GM12878 (cell line): ENCODE results near the gene OPN1LW. TPM values are rescaled to one million over a fixed set of nuclear protein-coding genes. Genes with fewer than 3 reads are reported as not detected.

Experiments used
- ATAC-seq: fragments of 200-7000 bp; cut with Tn5 transposase; 3 replicates; pipeline ENCODE4 v1.9.1; 2020; ENCODE audit warnings: mild to moderate bottlenecking, moderate library complexity
- BruUV-seq: library from RNA; stranded (reverse); fragments of 400-500 nt; replicated peaks from 2 replicates; lab custom pipeline; 2021; lab: Mats Ljungman, UMichigan
- CTCF ChIA-PET: fragments of 300-600 bp; sonication (Branson Sonifier 250); formaldehyde crosslinking; extraction: SDS; loops from one replicate; lab custom pipeline; 2021; ENCODE audit warnings: inconsistent platforms; lab: Yijun Ruan, JAX
- POLR2A ChIA-PET: fragments of 350-600 bp; formaldehyde crosslinking; extraction: SDS; loops from one replicate; lab custom pipeline; 2021; ENCODE audit warnings: inconsistent platforms; lab: Charles Lee
- RAD21 ChIA-PET: fragments of 300-600 bp; sonication (Branson Sonifier 250); formaldehyde crosslinking; loops from one replicate; lab custom pipeline; 2023; ENCODE audit warnings: antibody characterized with exemption; ENCODE audit not compliant: unreplicated experiment; lab: Charles Lee
- SMC1A ChIA-PET: fragments of 300-600 bp; sonication (Branson Sonifier 250); formaldehyde crosslinking; loops from one replicate; lab custom pipeline; 2023; ENCODE audit not compliant: unreplicated experiment, uncharacterized antibody; lab: Charles Lee
- DNase-seq: peaks from one replicate; pipeline ENCODE4 v3.0.0-alpha.2; 2011; ENCODE audit warnings: low read depth, low spot score
- FAIRE-seq: peaks from 3 replicates; lab custom pipeline; 2011; peaks lifted over from hg19 to GRCh38; lab: Jason Lieb, UNC
- H2AFZ ChIP-seq: 2 replicates; pipeline ENCODE4 v1.6.0; 2011; ENCODE audit warnings: low read depth, low read length, control low read depth; ENCODE audit not compliant: control insufficient read depth
- H3K27ac ChIP-seq: 2 replicates; pipeline ENCODE4 v1.5.1; 2011; ENCODE audit warnings: control low read depth; ENCODE audit not compliant: control insufficient read depth, insufficient read depth
- H3K27me3 ChIP-seq, 2 experiments: replicated peaks in 1 of 2; 2 replicates each; pipeline versions ENCODE4 v1.6.0 to v1.6.1; 2011; ENCODE audit warnings: low read length in 1 of 2; ENCODE audit not compliant: control insufficient read depth in 2 of 2, insufficient read depth in 2 of 2
- H3K36me3 ChIP-seq, 2 experiments: 2 replicates each; pipeline ENCODE4 v1.5.1; 2011; ENCODE audit warnings: low read length in 1 of 2; ENCODE audit not compliant: control insufficient read depth in 2 of 2, insufficient read depth in 2 of 2
- H3K4me1 ChIP-seq: 2 replicates; pipeline ENCODE4 v1.6.1; 2011; ENCODE audit warnings: mild to moderate bottlenecking, low read length, moderate library complexity, mixed read lengths; ENCODE audit not compliant: control insufficient read depth, insufficient read depth
- H3K4me2 ChIP-seq: 2 replicates; pipeline ENCODE4 v1.6.0; 2011; ENCODE audit warnings: control low read depth; ENCODE audit not compliant: control insufficient read depth, insufficient read depth
- H3K4me3 ChIP-seq: fragments of 200-600 bp; sonication (generic); 2 replicates; pipeline ENCODE4 v1.5.1; 2016
- H3K79me2 ChIP-seq: 2 replicates; pipeline ENCODE4 v1.6.0; 2011; ENCODE audit warnings: low read length; ENCODE audit not compliant: control insufficient read depth, insufficient read depth
- H3K9ac ChIP-seq: 2 replicates; pipeline ENCODE4 v1.8.0; 2011; ENCODE audit warnings: low read length, control low read depth, mixed read lengths; ENCODE audit not compliant: control insufficient read depth, insufficient read depth
- H3K9me3 ChIP-seq: replicated peaks from 3 replicates; pipeline ENCODE4 v1.5.1; 2011; ENCODE audit warnings: mild to moderate bottlenecking, low read length; ENCODE audit not compliant: control insufficient read depth, insufficient read depth
- H4K20me1 ChIP-seq: 2 replicates; pipeline ENCODE4 v1.6.0; 2011; ENCODE audit not compliant: control insufficient read depth, insufficient read depth
- ATF3 ChIP-seq: IDR thresholded peaks from 2 replicates; pipeline ENCODE4 v1.6.1; 2011; ENCODE audit warnings: low read depth, mild to moderate bottlenecking, low read length, moderate library complexity, borderline replicate concordance; ENCODE audit errors: extremely low read depth
- EZH2 ChIP-seq: IDR thresholded peaks from 2 replicates; pipeline ENCODE4 v1.6.1; 2012; ENCODE audit warnings: low read depth, mild to moderate bottlenecking, control low read depth, inconsistent platforms, low read length, borderline replicate concordance; ENCODE audit not compliant: control insufficient read depth
- FOXK2 ChIP-seq: fragments of 450-650 bp; IDR thresholded peaks from 2 replicates; pipeline ENCODE4 v1.6.1; 2017; ENCODE audit warnings: mild to moderate bottlenecking, moderate library complexity
- IKZF2 ChIP-seq, 2 experiments: fragments of 450-650 bp; IDR thresholded peaks; 2 replicates each; pipeline ENCODE4 v1.6.1; 2017; ENCODE audit warnings: mild to moderate bottlenecking in 2 of 2, moderate library complexity in 2 of 2
- MLLT1 ChIP-seq: fragments of 450-650 bp; IDR thresholded peaks from 2 replicates; pipeline ENCODE4 v1.6.1; 2016; ENCODE audit warnings: mild to moderate bottlenecking
- PML ChIP-seq: IDR thresholded peaks from 2 replicates; pipeline ENCODE4 v1.6.1; 2012; ENCODE audit warnings: low read length, inconsistent platforms
- SIN3A ChIP-seq: IDR thresholded peaks from 2 replicates; pipeline ENCODE4 v1.6.1; 2012; ENCODE audit warnings: low read depth, low read length, improper control_type of control experiment
- SMAD1 ChIP-seq: fragments of 450-650 bp; IDR thresholded peaks from 2 replicates; pipeline ENCODE4 v1.6.1; 2018; ENCODE audit warnings: mild to moderate bottlenecking, low read depth; ENCODE audit not compliant: partially characterized antibody
- SREBF2 ChIP-seq: IDR thresholded peaks from 2 replicates; pipeline ENCODE4 v1.6.1; 2012; ENCODE audit warnings: mild to moderate bottlenecking, low read length
- SRF ChIP-seq, 2 experiments: IDR thresholded peaks; 2 replicates each; pipeline ENCODE4 v1.6.1; 2011; ENCODE audit warnings: low read depth in 2 of 2, low read length in 2 of 2, mild to moderate bottlenecking in 1 of 2, moderate library complexity in 1 of 2
- SUPT20H ChIP-seq: IDR thresholded peaks from 2 replicates; pipeline ENCODE4 v1.6.1; 2011; ENCODE audit warnings: low read depth, mild to moderate bottlenecking, low read length, moderate library complexity, borderline replicate concordance; ENCODE audit not compliant: control insufficient read depth
- TARDBP ChIP-seq: IDR thresholded peaks from 2 replicates; pipeline ENCODE4 v1.6.1; 2016; ENCODE audit warnings: borderline replicate concordance
- TCF12 ChIP-seq: IDR thresholded peaks from 2 replicates; pipeline ENCODE4 v1.6.1; 2011; ENCODE audit warnings: low read depth, mild to moderate bottlenecking, low read length
- YBX1 ChIP-seq: fragments of 450-650 bp; IDR thresholded peaks from 2 replicates; pipeline ENCODE4 v1.6.1; 2016; ENCODE audit warnings: antibody characterized with exemption
- ZNF24 ChIP-seq: fragments of 450-650 bp; IDR thresholded peaks from 2 replicates; pipeline ENCODE4 v1.6.1; 2017; ENCODE audit warnings: antibody characterized with exemption, mild to moderate bottlenecking
- WGBS: methylation state at CpG from one replicate; pipeline ENCODE4 v1.1.6; 2016; ENCODE audit warnings: low lambda C conversion rate; ENCODE audit not compliant: insufficient replicate concordance, insufficient coverage; ENCODE audit errors: missing lambda C conversion rate; 5-methylcytosine and 5-hydroxymethylcytosine counted together
- in situ Hi-C: fragments of 300-500 bp; cut with MboI; formaldehyde crosslinking; loops from 9 replicates; pipeline ENCODE4 v1.14.3; 2018; ENCODE audit warnings: mixed read lengths
- intact Hi-C: fragments of 100-400 bp; cut with micrococcal nuclease; formaldehyde crosslinking; loops from one replicate; pipeline ENCODE4 v1.14.2; 2022; ENCODE audit not compliant: unreplicated experiment
- polyA plus RNA-seq, 11 experiments: library from polyadenylated mRNA; depleted of rRNA in 4 of 11; unstranded in 6 of 11; stranded (reverse) in 5 of 11; fragments of >200 nt; fragmentation: Nextera tagmentation in 4 of 11; fragmentation: Illumina TruSeq in 1 of 11; extraction: Ambion mirVana in 4 of 11; extraction: Trizol in 1 of 11; gene quantifications; 1 replicate in 1 of 11; 2 replicates in 10 of 11; pipeline versions ENCODE4 v1.2.1 to v1.2.3, GENCODE V29; 2011 to 2016; ENCODE audit warnings: inconsistent platforms in 2 of 11, missing spikeins in 2 of 11, low read depth in 1 of 11
- total RNA-seq, 4 experiments: library from RNA; depleted of rRNA in 3 of 4; stranded (reverse); fragments of >200 nt in 3 of 4; fragmentation: Illumina TruSeq in 1 of 4; extraction: Trizol in 1 of 4; gene quantifications; 2 replicates each; pipeline versions ENCODE4 v1.2.1 to v1.2.3, GENCODE V29; 2013 to 2021
- TF ChIP-seq, protein P1 (sequence below): fragments of 450-650 bp; formaldehyde crosslinking; IDR thresholded peaks from 2 replicates; pipeline ENCODE4 v1.4.0; 2022; ENCODE audit warnings: mild to moderate bottlenecking, moderate library complexity

The OPN1LW gene
- total and polyA plus RNA-seq, 10 of the 15 experiments (the other 5 are each of a cell fraction or from before 2014, with no cell fraction given): not detected

- TF ChIP-seq SMAD1 (no peak), MLLT1 (no peak)
Measured at GRCh38 chrX:154140206-154140605, 3.8 kb upstream of the OPN1LW start (continued).

GRCh38 chrX:154140742-154141141, 3.3 kb upstream of the OPN1LW start:
- SMC1A ChIA-PET: no interaction called here
- H3K4me1 ChIP-seq: no peaks in the 10 kb centered on the region
- no peaks in the 10 kb centered on the region for H3K36me3 ChIP-seq
- no peaks in the 10 kb centered on the region; a peak in 1 of 4 replicates for H3K27me3 ChIP-seq
- no peak overlapping the region for H3K4me2 ChIP-seq
- H4K20me1 ChIP-seq: no peaks in the 10 kb centered on the region
- H2AFZ ChIP-seq: no peak overlapping the region
- POLR2A ChIA-PET: no interaction called here
- no peak for TF ChIP-seq SREBF2
- TF ChIP-seq SUPT20H: no peak
- no peak for TF ChIP-seq ZNF24
- TF ChIP-seq SIN3A: no peak
- TF ChIP-seq FOXK2: no peak
- no peak for TF ChIP-seq TCF12
- TF ChIP-seq PML: no peak
- no peak for TF ChIP-seq IKZF2 (IDR thresholded peaks at IDR 0.05)
- no peak for TF ChIP-seq ATF3
- TF ChIP-seq TARDBP: no peak
- TF ChIP-seq SRF (IDR thresholded peaks at IDR 0.05; ENCODE audit: low read depth in 2 of 2, low read length in 2 of 2): no peak
- TF ChIP-seq, protein P1, sequence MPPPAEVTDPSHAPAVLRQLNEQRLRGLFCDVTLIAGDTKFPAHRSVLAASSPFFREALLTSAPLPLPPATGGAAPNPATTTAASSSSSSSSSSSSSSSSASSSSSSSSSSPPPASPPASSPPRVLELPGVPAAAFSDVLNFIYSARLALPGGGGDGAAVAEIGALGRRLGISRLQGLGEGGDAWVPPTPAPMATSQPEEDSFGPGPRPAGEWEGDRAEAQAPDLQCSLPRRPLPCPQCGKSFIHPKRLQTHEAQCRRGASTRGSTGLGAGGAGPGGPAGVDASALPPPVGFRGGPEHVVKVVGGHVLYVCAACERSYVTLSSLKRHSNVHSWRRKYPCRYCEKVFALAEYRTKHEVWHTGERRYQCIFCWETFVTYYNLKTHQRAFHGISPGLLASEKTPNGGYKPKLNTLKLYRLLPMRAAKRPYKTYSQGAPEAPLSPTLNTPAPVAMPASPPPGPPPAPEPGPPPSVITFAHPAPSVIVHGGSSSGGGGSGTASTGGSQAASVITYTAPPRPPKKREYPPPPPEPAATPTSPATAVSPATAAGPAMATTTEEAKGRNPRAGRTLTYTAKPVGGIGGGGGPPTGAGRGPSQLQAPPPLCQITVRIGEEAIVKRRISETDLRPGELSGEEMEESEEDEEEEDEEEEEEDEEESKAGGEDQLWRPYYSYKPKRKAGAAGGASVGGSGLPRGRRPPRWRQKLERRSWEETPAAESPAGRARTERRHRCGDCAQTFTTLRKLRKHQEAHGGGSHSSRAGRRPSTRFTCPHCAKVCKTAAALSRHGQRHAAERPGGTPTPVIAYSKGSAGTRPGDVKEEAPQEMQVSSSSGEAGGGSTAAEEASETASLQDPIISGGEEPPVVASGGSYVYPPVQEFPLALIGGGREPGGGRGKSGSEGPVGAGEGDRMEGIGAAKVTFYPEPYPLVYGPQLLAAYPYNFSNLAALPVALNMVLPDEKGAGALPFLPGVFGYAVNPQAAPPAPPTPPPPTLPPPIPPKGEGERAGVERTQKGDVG (CRISPR knock-in tag): no peak
- TF ChIP-seq YBX1: no peak
- no peak for TF ChIP-seq EZH2
- intact Hi-C loops (no loop called here), in situ Hi-C loops (loop anchor here (25.0 kb wide), 3 partner anchors 172 to 1272 kb away; partner anchors contain the start of genes G6PD and IKBKG)
- no peak for ATAC-seq
- CTCF ChIA-PET: no interaction called here
- no TSS peak for BruUV-seq
- H3K79me2 ChIP-seq: no peaks in the 10 kb centered on the region
- H3K4me3 ChIP-seq: no peak overlapping the region
- FAIRE-seq: no peak
- H3K9ac ChIP-seq: no peak overlapping the region
- RAD21 ChIA-PET: no interaction called here
- 49% methylated on average over 10 of the region's 10 CpGs for WGBS
- no peaks in the 10 kb centered on the region; the same call in 2 of the 3 replicates for H3K9me3 ChIP-seq
- H3K27ac ChIP-seq: no peak overlapping the region
- no peak for DNase-seq
